HG02623 (cell line): ENCODE data around the gene GBX1.

Experiments used
- ATAC-seq: cut with Tn5 transposase; IDR thresholded peaks from one replicate; pipeline ENCODE4 v1.9.1; 2021; ENCODE audit warnings: moderate library complexity; ENCODE audit not compliant: unreplicated experiment

GBX1 gene

GRCh38 chr7:151167197-151167961 is at the start of gene GBX1:
Gene GBX1 (minus strand): TSS chr7:151167694. CDS start chr7:151167548, 146 bp downstream.
- no peak for ATAC-seq

- ATAC-seq: no peak
Measured at GRCh38 chr7:151215396-151215795, 47.9 kb upstream of the GBX1 start.

- no peak for ATAC-seq
Measured at GRCh38 chr7:151213826-151214225, 46.3 kb upstream of the GBX1 start.

- no peak for ATAC-seq
Measured at GRCh38 chr7:151212626-151213025, 45.1 kb upstream of the GBX1 start.

- ATAC-seq: no peak
Measured at GRCh38 chr7:151211155-151211772, 43.8 kb upstream of the GBX1 start.

- no peak for ATAC-seq
Measured at GRCh38 chr7:151210087-151210854, 42.8 kb upstream of the GBX1 start, which contains the start of gene H2BK1. Gene H2BK1 (minus strand): TSS chr7:151210488. CDS start chr7:151210318, 170 bp downstream.

- ATAC-seq: no peak
Measured at GRCh38 chr7:151209588-151209987, 42.1 kb upstream of the GBX1 start.

- ATAC-seq: no peak
Measured at GRCh38 chr7:151208253-151208862, 40.9 kb upstream of the GBX1 start.

- ATAC-seq: no peak
Measured at GRCh38 chr7:151207804-151208203, 40.3 kb upstream of the GBX1 start.

GRCh38 chr7:151207315-151207714 is 39.8 kb upstream of the GBX1 start:
- ATAC-seq: no peak

GRCh38 chr7:151206914-151207313 is 39.4 kb upstream of the GBX1 start:
- no peak for ATAC-seq

GRCh38 chr7:151205730-151206129 is 38.2 kb upstream of the GBX1 start:
- ATAC-seq: no peak

GRCh38 chr7:151204383-151205032 is 37.0 kb upstream of the GBX1 start:
- ATAC-seq: no peak

GRCh38 chr7:151202836-151203235 is 35.3 kb upstream of the GBX1 start:
- no peak for ATAC-seq

GRCh38 chr7:151201751-151202150 is 34.3 kb upstream of the GBX1 start:
- ATAC-seq: no peak

GRCh38 chr7:151201344-151201743 is 33.9 kb upstream of the GBX1 start:
- ATAC-seq: no peak

- ATAC-seq: no peak
Measured at GRCh38 chr7:151198945-151199848, 31.7 kb upstream of the GBX1 start.

- ATAC-seq: no peak
Measured at GRCh38 chr7:151197932-151198331, 30.4 kb upstream of the GBX1 start.

- no peak for ATAC-seq
Measured at GRCh38 chr7:151195616-151196450, 28.3 kb upstream of the GBX1 start.
